GM19372 (cell line): Measurements from ENCODE around the gene STAC.

Experiments used
- ATAC-seq: cut with Tn5 transposase; IDR thresholded peaks from one replicate; pipeline ENCODE4 v1.9.1; 2021; ENCODE audit warnings: mild to moderate bottlenecking, low read depth, moderate library complexity; ENCODE audit not compliant: unreplicated experiment

STAC gene

GRCh38 chr3:36511791-36512486 is 131.6 kb downstream of the STAC start:
- ATAC-seq = no peak

- no peak for ATAC-seq
Measured at GRCh38 chr3:36512555-36512954, 132.3 kb downstream of the STAC start.

- ATAC-seq = no peak
Measured at GRCh38 chr3:36514171-36514570, 133.9 kb downstream of the STAC start.

GRCh38 chr3:36519682-36520081 is 139.4 kb downstream of the STAC start:
- no peak for ATAC-seq

GRCh38 chr3:36520241-36521006 is 140.1 kb downstream of the STAC start:
- no peak for ATAC-seq

- no peak for ATAC-seq
Measured at GRCh38 chr3:36521007-36521379, 140.7 kb downstream of the STAC start.

GRCh38 chr3:36524560-36524959 is 144.3 kb downstream of the STAC start:
- no peak for ATAC-seq

GRCh38 chr3:36525115-36525801 is 145.0 kb downstream of the STAC start:
- no peak for ATAC-seq

- ATAC-seq = no peak
Measured at GRCh38 chr3:36538136-36538749, 157.9 kb downstream of the STAC start.

- ATAC-seq = no peak
Measured at GRCh38 chr3:36540888-36541518, 160.7 kb downstream of the STAC start.

GRCh38 chr3:36542186-36542585 is 161.9 kb downstream of the STAC start:
- ATAC-seq = no peak

GRCh38 chr3:36543276-36543997 is 163.1 kb downstream of the STAC start:
- ATAC-seq = no peak

GRCh38 chr3:36546226-36546625 is 165.9 kb downstream of the STAC start:
- no peak for ATAC-seq

- no peak for ATAC-seq
Measured at GRCh38 chr3:36548712-36549111, 168.4 kb downstream of the STAC start.

GRCh38 chr3:36557021-36557707 is 176.9 kb downstream of the STAC start:
- peak; percentile 61 for ATAC-seq

GRCh38 chr3:36557708-36558421 is 177.6 kb downstream of the STAC start:
- no peak for ATAC-seq

GRCh38 chr3:36558961-36559360 is 178.7 kb downstream of the STAC start:
- no peak for ATAC-seq

GRCh38 chr3:36560685-36561084 is 180.4 kb downstream of the STAC start:
- no peak for ATAC-seq

GRCh38 chr3:36561601-36562000 is 181.3 kb downstream of the STAC start:
- no peak for ATAC-seq
